NCI-H2196 treated with DMSO at 0.1 percent for 48 hours (cell line): Measurements from ENCODE around the gene ATRNL1.

Experiments used
- DNase-seq: peaks from one replicate; lab custom pipeline; 2025; ENCODE audit not compliant: unreplicated experiment; lab: John Stamatoyannopoulos, UW

The ATRNL1 gene

GRCh38 chr10:115939101-115939854 is 846.1 kb downstream of the ATRNL1 start:
- DNase-seq, result no peak

GRCh38 chr10:115941361-115941771 is 848.2 kb downstream of the ATRNL1 start:
- no peak for DNase-seq

GRCh38 chr10:115942101-115942500 is 848.9 kb downstream of the ATRNL1 start:
- DNase-seq, result no peak

GRCh38 chr10:115944538-115944937 is 851.4 kb downstream of the ATRNL1 start:
- no peak for DNase-seq

DNA sequence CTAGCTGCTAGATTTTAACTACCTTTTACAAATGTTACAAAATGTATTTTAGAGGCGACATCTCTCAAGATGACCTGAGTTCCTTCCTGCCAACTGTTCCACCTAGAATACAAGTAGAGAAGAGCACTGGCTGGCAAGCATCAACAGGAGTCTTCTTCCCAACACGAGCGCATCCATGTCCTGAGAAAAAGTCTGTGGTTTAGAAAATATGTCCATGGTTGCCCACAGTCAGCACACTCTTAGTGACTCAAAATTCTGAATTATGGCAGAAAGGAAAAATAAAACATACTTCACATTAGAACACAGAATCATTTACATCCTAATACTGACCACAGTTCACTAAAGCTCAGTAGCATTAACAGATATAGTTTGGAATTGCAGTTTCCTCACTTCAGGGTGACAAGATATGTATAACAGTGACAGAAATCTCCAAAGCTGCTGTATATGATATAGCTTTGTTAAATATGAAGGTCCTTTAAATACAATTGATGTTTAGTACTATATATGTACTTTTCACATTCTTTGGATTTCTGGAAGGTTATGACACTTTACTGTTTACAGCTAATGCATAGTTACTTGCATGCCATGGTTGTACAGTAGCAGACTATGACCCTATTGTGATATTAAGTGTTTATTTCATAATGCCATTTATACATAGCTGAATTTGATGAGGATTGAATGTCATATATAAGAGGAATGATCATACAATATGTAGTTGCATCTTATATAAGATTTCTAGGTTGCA is 852.7 kb downstream of the ATRNL1 start:
- DNase-seq, result no peak

DNA sequence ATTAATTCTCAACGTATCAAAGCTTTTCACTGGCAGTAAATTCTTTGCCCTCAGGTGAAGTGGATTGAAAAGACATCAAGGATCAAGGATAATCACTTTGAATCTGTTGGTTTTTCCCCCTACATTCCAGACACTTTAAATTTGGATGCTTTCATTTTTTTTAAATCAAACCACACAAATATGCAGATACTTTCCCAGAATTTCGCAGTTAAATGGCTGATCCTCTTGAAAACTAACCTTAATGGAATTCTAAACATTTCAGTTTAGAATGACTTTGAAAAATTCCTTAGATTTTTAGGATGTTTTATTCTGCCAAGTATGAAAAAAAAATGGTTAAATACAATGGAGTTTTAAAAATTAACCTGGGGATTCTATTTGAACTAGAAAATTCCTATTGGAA is 853.9 kb downstream of the ATRNL1 start:
- DNase-seq, result no peak

- DNase-seq, result no peak
Observed at GRCh38 chr10:115948465-115948864, 855.3 kb downstream of the ATRNL1 start.

- DNase-seq, result no peak
Observed at GRCh38 chr10:115949282-115949844, 856.2 kb downstream of the ATRNL1 start.

- no peak for DNase-seq
Observed at GRCh38 chr10:115950320-115950719, 857.2 kb downstream of the ATRNL1 start.

GRCh38 chr10:115951242-115951641 is 858.1 kb downstream of the ATRNL1 start:
- DNase-seq, result no peak

DNA sequence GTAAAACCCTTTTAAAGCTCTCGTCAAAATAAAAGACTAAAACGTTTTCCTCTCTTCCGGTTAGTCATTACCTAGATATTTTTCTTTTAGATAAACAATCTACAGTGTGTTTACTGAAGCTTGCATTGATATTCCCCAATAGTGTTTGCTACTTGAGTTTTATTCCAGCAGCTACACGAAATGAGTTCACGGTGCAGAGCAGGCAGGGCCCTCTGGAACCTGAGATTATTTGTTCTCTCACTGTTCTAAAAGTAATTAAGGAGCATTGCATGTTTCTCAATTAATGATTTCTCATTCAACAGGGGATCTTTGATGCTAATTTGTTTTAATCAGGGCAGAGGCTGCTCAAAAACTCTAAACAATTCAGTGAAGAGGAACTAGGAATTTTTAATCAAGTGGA is 860.1 kb downstream of the ATRNL1 start:
- DNase-seq, result no peak

DNA sequence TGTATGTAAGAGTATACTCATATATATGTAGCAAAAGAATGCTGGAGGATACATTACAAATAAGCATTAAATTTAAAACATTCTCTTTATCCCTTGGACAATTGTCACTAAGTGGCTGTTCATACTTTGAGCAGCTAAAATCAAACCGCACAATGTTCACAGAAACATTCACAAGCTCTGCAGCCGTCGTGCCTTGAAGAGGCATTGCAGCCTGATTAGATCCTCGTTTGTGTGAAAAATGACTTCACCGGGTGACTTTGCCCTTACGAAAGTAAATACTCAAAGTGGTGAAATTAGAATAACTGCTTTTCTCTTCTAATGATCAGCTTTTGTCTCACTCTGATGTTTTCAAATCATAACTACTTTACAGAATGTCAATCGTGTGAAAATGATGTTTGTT is 860.8 kb downstream of the ATRNL1 start:
- no peak for DNase-seq

DNA sequence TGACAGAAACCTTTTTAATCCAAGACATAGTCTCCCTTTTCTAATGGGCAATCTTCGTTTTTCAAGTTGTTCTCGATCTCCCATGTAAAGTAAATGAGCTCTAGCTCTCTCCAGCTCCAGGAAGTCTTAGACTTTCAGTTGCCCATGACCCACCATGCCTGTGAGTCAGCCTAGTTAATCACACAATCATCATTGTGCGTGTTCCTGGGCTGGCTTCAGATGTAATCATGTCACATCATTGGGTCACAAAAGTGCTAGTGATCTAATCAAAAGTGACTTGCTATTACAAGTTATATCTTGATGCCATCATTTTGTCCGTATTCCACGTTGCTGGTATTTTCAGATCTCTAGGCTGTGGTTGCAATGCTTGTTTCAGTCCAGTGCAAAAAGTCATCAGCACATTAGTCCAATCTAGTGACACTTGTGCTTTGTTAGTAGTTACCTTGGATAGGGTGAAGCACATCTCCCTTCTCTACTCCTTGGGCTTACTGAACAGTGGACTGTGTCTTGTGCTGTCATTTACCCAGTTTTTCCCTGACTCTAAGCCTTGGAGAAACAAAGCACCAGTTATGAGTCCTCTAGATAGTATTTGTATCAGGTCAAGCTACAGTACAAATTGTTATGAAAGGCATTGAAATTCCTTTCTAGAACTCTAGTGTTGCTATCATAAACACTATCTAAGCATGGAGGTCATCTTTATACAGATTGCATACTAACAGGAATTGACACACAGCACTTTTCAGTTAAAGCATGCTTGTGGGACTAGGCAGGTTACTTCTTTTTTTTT is 863.3 kb downstream of the ATRNL1 start:
- no peak for DNase-seq

GRCh38 chr10:115957012-115957399 is 863.8 kb downstream of the ATRNL1 start:
- no peak for DNase-seq

- DNase-seq, result no peak
Observed at GRCh38 chr10:115957786-115958442, 864.7 kb downstream of the ATRNL1 start.

- no peak for DNase-seq
Observed at GRCh38 chr10:115963848-115964247, 870.7 kb downstream of the ATRNL1 start.

DNA sequence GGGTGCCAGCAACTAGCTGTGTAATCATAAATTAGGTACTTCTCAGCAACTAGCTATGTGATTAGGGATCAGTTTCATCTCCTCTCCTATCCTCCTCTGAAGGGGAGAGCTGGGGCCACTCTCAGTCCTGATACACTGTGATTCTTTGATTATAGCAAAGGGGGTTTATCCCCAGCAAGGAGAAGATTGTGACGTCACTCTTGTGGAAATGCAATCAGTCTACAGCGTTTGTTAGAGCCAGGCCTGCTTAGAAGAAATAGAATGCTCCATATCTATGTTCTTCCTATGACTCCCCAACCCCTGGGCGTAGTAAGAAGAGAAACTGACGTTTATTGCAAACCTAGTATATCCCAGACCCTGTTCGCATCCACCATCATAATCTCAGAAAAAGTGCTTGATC is 871.7 kb downstream of the ATRNL1 start:
- no peak for DNase-seq

GRCh38 chr10:115965376-115965775 is 872.2 kb downstream of the ATRNL1 start:
- DNase-seq, result no peak

- DNase-seq, result no peak
Observed at GRCh38 chr10:115968236-115968635, 875.1 kb downstream of the ATRNL1 start.

GRCh38 chr10:115969591-115969990 is 876.4 kb downstream of the ATRNL1 start:
- no peak for DNase-seq

GRCh38 chr10:115971921-115972320 is 878.8 kb downstream of the ATRNL1 start:
- DNase-seq, result no peak
